HepG2 (cell line): Measurements from ENCODE around the gene P2RX3. TPM values are rescaled to one million over a fixed set of nuclear protein-coding genes. Genes with fewer than 3 reads are reported as not detected.

Source experiments
- ASH2L ChIP-seq: fragments of 300-600, 200-600 bp; sonication (generic); IDR thresholded peaks from 2 replicates; pipeline ENCODE4 v1.7.0; 2017; ENCODE audit warnings: low read depth, mild to moderate bottlenecking, moderate library complexity, mixed read lengths, low read length; ENCODE audit not compliant: insufficient read length
- CREM ChIP-seq, 2 experiments: sonication (generic) in 1 of 2; formaldehyde crosslinking in 1 of 2; IDR thresholded peaks; 2 replicates each; pipeline versions ENCODE4 v1.4.0 to v1.6.1; 2016 to 2020; ENCODE audit warnings: antibody characterized with exemption in 1 of 2, mild to moderate bottlenecking in 1 of 2, missing genetic modification reagents in 1 of 2
- EP300 ChIP-seq, 3 experiments: sonication (generic) in 1 of 3; formaldehyde crosslinking in 1 of 3; IDR thresholded peaks; 2 replicates each; pipeline versions ENCODE4 v1.5.1 to v1.6.1; 2011 to 2020; ENCODE audit warnings: low read depth in 2 of 3, low read length in 2 of 3, borderline replicate concordance in 1 of 3, improper control_type of control experiment in 1 of 3, mild to moderate bottlenecking in 1 of 3, missing genetic modification reagents in 1 of 3, moderate library complexity in 1 of 3
- ERF ChIP-seq: IDR thresholded peaks from 2 replicates; pipeline ENCODE4 v1.6.1; 2018; ENCODE audit warnings: missing biosample characterization, missing genetic modification reagents
- FOXA3 ChIP-seq: IDR thresholded peaks from 2 replicates; pipeline ENCODE4 v1.6.1; 2016; ENCODE audit warnings: missing genetic modification reagents, missing compliant biosample characterization
- KDM1A ChIP-seq: IDR thresholded peaks from 2 replicates; pipeline ENCODE4 v1.6.1; 2016; ENCODE audit warnings: missing compliant biosample characterization
- NR2C2 ChIP-seq: sonication (generic); formaldehyde crosslinking; IDR thresholded peaks from 2 replicates; pipeline ENCODE4 v1.4.0; 2020; ENCODE audit warnings: missing genetic modification reagents, mild to moderate bottlenecking, moderate library complexity, borderline replicate concordance
- SIX4 ChIP-seq: sonication (generic); formaldehyde crosslinking; IDR thresholded peaks from 2 replicates; pipeline ENCODE4 v1.4.0; 2020; ENCODE audit warnings: missing genetic modification reagents
- ZNF468 ChIP-seq: sonication (generic); formaldehyde crosslinking; IDR thresholded peaks from 2 replicates; pipeline ENCODE4 v1.8.0; 2022; ENCODE audit warnings: mild to moderate bottlenecking, moderate library complexity, missing genetic modification reagents
- ZNF607 ChIP-seq: sonication (generic); formaldehyde crosslinking; IDR thresholded peaks from 2 replicates; pipeline ENCODE4 v1.5.1; 2020; ENCODE audit warnings: missing genetic modification reagents, mild to moderate bottlenecking, borderline replicate concordance
- polyA plus RNA-seq, 8 experiments: library from polyadenylated mRNA; depleted of rRNA in 3 of 8; stranded (reverse) in 7 of 8; unstranded in 1 of 8; fragments of >200 nt; fragmentation: Illumina TruSeq in 4 of 8; extraction: Trizol in 4 of 8; gene quantifications; 2 replicates each; pipeline versions ENCODE4 v1.2.1 to v1.2.3, GENCODE V29; 2011 to 2016; ENCODE audit warnings: low read depth in 4 of 8, missing spikeins in 1 of 8, mixed read lengths in 1 of 8; ENCODE audit not compliant: insufficient read depth in 1 of 8
- total RNA-seq, 5 experiments: library from RNA; depleted of rRNA; stranded (reverse); fragments of >200 nt; fragmentation: Illumina TruSeq; extraction: Trizol; gene quantifications; 2 replicates each; pipeline ENCODE4 v1.2.3, GENCODE V29; 2016; ENCODE audit warnings: low read depth in 1 of 5
- TF ChIP-seq, protein P1 (sequence below): sonication (generic); formaldehyde crosslinking; IDR thresholded peaks from 2 replicates; pipeline ENCODE4 v1.8.1; 2023; ENCODE audit warnings: missing genetic modification reagents, inconsistent platforms, borderline replicate concordance
- TF ChIP-seq, protein P2 (sequence below): sonication (generic); formaldehyde crosslinking; IDR thresholded peaks from 2 replicates; pipeline ENCODE4 v1.4.0; 2020; ENCODE audit warnings: missing genetic modification reagents
- TF ChIP-seq, protein P3 (sequence below): sonication (generic); formaldehyde crosslinking; IDR thresholded peaks from 2 replicates; pipeline ENCODE4 v1.9.0; 2021; ENCODE audit warnings: mild to moderate bottlenecking, missing genetic modification reagents
- TF ChIP-seq, protein P4 (sequence below): sonication (generic); formaldehyde crosslinking; IDR thresholded peaks from 2 replicates; pipeline ENCODE4 v1.5.1; 2020; ENCODE audit warnings: missing genetic modification reagents, mild to moderate bottlenecking, borderline replicate concordance

The P2RX3 gene
- total and polyA plus RNA-seq, 2 of the 13 experiments (the other 11 are each of a cell fraction or from before 2014, with no cell fraction given) = 0.08 TPM; not detected in 1

DNA sequence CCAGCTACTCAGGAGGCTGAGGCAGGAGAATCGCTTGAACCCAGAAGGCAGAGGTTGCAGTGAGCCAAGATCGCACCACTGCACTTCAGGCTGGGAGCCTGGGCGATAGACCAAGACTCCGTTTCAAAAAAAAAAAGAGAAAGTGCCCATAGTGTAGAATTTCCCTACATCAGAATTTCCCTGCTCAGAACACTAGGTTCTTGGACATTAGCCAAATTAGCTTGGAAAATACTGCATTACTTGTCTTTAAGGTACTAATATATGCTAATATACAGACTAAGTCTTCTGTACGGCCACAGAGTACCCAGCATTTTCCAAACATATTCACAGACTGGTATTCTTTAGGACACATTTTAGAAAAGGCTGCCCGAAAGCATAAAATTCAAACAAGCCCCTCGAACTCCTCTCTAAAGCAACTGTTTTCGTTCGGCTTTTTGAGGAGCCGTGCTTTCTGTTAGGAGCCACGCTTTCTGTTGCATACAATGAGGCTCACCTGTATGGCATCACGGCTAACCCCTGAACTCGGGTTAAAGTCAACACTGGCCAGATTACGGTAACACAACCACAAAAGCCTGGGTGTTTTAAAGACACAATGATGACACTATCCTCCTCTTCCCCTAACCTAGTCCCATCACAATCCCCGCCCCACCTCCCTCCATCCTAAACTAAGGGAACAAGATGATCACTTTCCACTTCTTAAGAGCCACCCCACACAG lies 31.8 kb upstream of the P2RX3 start (continued):
- TF ChIP-seq, protein P1, sequence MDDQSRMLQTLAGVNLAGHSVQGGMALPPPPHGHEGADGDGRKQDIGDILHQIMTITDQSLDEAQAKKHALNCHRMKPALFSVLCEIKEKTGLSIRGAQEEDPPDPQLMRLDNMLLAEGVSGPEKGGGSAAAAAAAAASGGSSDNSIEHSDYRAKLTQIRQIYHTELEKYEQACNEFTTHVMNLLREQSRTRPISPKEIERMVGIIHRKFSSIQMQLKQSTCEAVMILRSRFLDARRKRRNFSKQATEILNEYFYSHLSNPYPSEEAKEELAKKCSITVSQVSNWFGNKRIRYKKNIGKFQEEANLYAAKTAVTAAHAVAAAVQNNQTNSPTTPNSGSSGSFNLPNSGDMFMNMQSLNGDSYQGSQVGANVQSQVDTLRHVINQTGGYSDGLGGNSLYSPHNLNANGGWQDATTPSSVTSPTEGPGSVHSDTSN (CRISPR knock-in tag) = no peak
- TF ChIP-seq, protein P2, sequence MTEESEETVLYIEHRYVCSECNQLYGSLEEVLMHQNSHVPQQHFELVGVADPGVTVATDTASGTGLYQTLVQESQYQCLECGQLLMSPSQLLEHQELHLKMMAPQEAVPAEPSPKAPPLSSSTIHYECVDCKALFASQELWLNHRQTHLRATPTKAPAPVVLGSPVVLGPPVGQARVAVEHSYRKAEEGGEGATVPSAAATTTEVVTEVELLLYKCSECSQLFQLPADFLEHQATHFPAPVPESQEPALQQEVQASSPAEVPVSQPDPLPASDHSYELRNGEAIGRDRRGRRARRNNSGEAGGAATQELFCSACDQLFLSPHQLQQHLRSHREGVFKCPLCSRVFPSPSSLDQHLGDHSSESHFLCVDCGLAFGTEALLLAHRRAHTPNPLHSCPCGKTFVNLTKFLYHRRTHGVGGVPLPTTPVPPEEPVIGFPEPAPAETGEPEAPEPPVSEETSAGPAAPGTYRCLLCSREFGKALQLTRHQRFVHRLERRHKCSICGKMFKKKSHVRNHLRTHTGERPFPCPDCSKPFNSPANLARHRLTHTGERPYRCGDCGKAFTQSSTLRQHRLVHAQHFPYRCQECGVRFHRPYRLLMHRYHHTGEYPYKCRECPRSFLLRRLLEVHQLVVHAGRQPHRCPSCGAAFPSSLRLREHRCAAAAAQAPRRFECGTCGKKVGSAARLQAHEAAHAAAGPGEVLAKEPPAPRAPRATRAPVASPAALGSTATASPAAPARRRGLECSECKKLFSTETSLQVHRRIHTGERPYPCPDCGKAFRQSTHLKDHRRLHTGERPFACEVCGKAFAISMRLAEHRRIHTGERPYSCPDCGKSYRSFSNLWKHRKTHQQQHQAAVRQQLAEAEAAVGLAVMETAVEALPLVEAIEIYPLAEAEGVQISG = peak; percentile 56; the same call in 1 of the 2 replicates
- TF ChIP-seq ZNF468 (CRISPR knock-in tag) (no peak), KDM1A (CRISPR knock-in tag) (no peak), ASH2L (peak; percentile 38), ERF (CRISPR knock-in tag) (no peak), FOXA3 (CRISPR knock-in tag) (peak; percentile 66), NR2C2 (CRISPR knock-in tag) (peak; percentile 68), EP300 (IDR thresholded peaks at IDR 0.05; ENCODE audit: low read depth in 2 of 2, low read length in 2 of 2) (peak in 1 of 2 experiments; percentile 53; a peak in 1 of 4 replicates), EP300 (CRISPR knock-in tag; IDR thresholded peaks at IDR 0.05; ENCODE audit: borderline replicate concordance) (no peak), SIX4 (CRISPR knock-in tag) (no peak), ZNF607 (CRISPR knock-in tag) (no peak), CREM (IDR thresholded peaks at IDR 0.05) (peak; percentile 15; the same call in 1 of the 2 replicates), CREM (CRISPR knock-in tag; IDR thresholded peaks at IDR 0.05) (no peak)
- TF ChIP-seq, protein P3, sequence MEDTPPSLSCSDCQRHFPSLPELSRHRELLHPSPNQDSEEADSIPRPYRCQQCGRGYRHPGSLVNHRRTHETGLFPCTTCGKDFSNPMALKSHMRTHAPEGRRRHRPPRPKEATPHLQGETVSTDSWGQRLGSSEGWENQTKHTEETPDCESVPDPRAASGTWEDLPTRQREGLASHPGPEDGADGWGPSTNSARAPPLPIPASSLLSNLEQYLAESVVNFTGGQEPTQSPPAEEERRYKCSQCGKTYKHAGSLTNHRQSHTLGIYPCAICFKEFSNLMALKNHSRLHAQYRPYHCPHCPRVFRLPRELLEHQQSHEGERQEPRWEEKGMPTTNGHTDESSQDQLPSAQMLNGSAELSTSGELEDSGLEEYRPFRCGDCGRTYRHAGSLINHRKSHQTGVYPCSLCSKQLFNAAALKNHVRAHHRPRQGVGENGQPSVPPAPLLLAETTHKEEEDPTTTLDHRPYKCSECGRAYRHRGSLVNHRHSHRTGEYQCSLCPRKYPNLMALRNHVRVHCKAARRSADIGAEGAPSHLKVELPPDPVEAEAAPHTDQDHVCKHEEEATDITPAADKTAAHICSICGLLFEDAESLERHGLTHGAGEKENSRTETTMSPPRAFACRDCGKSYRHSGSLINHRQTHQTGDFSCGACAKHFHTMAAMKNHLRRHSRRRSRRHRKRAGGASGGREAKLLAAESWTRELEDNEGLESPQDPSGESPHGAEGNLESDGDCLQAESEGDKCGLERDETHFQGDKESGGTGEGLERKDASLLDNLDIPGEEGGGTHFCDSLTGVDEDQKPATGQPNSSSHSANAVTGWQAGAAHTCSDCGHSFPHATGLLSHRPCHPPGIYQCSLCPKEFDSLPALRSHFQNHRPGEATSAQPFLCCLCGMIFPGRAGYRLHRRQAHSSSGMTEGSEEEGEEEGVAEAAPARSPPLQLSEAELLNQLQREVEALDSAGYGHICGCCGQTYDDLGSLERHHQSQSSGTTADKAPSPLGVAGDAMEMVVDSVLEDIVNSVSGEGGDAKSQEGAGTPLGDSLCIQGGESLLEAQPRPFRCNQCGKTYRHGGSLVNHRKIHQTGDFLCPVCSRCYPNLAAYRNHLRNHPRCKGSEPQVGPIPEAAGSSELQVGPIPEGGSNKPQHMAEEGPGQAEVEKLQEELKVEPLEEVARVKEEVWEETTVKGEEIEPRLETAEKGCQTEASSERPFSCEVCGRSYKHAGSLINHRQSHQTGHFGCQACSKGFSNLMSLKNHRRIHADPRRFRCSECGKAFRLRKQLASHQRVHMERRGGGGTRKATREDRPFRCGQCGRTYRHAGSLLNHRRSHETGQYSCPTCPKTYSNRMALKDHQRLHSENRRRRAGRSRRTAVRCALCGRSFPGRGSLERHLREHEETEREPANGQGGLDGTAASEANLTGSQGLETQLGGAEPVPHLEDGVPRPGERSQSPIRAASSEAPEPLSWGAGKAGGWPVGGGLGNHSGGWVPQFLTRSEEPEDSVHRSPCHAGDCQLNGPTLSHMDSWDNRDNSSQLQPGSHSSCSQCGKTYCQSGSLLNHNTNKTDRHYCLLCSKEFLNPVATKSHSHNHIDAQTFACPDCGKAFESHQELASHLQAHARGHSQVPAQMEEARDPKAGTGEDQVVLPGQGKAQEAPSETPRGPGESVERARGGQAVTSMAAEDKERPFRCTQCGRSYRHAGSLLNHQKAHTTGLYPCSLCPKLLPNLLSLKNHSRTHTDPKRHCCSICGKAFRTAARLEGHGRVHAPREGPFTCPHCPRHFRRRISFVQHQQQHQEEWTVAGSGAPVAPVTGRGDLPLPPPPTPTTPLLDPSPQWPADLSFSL (CRISPR knock-in tag) = peak; percentile 95
- TF ChIP-seq, protein P4, sequence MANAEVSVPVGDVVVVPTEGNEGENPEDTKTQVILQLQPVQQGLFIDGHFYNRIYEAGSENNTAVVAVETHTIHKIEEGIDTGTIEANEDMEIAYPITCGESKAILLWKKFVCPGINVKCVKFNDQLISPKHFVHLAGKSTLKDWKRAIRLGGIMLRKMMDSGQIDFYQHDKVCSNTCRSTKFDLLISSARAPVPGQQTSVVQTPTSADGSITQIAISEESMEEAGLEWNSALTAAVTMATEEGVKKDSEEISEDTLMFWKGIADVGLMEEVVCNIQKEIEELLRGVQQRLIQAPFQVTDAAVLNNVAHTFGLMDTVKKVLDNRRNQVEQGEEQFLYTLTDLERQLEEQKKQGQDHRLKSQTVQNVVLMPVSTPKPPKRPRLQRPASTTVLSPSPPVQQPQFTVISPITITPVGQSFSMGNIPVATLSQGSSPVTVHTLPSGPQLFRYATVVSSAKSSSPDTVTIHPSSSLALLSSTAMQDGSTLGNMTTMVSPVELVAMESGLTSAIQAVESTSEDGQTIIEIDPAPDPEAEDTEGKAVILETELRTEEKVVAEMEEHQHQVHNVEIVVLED = no peak
